ES-I3 (cell line): ENCODE measurements around the gene DDX23.
"Not testable (repeated sequence)": the region's sequence is repeated elsewhere in the genome, so short reads cannot be mapped to it uniquely, and the experiment has no call there.

Experiments used
- H3K36me3 ChIP-seq: 2 replicates; pipeline ENCODE4 v1.6.1; 2013; ENCODE audit warnings: mild to moderate bottlenecking, low read length, control low read depth, moderate library complexity; ENCODE audit not compliant: insufficient read depth
- H3K4me1 ChIP-seq: 2 replicates; pipeline ENCODE4 v1.6.1; 2013; ENCODE audit warnings: mild to moderate bottlenecking, control low read depth, low read length; ENCODE audit not compliant: insufficient read depth
- H3K9ac ChIP-seq: 2 replicates; pipeline ENCODE4 v1.6.1; 2013; ENCODE audit warnings: low read depth, mild to moderate bottlenecking, low read length, moderate library complexity
- H3K9me3 ChIP-seq: 2 replicates; pipeline ENCODE4 v1.6.1; 2013; ENCODE audit warnings: mild to moderate bottlenecking, low read length, moderate library complexity; ENCODE audit not compliant: control insufficient read depth, insufficient read depth

Gene DDX23

GRCh38 chr12:48873534-48873933, 21.6 kb upstream of the DDX23 start:
- H3K4me1 ChIP-seq, H3K9me3 ChIP-seq, H3K36me3 ChIP-seq, H3K9ac ChIP-seq: not testable (repeated sequence)

- Histone ChIP-seq H3K9me3 (no peaks in the 10 kb centered on the region), H3K4me1 (no peaks in the 10 kb centered on the region), H3K36me3 (no peaks in the 10 kb centered on the region), H3K9ac (no peak overlapping the region)
Measured at GRCh38 chr12:48873096-48873495, 21.1 kb upstream of the DDX23 start.

GRCh38 chr12:48869191-48869590, 17.2 kb upstream of the DDX23 start:
- Histone ChIP-seq H3K4me1 (peaks cover 11% of the 10 kb centered on the region), H3K9me3 (no peaks in the 10 kb centered on the region), H3K9ac (no peak overlapping the region), H3K36me3 (no peaks in the 10 kb centered on the region)

GRCh38 chr12:48868451-48868850, 16.5 kb upstream of the DDX23 start:
- peaks cover 18% of the 10 kb centered on the region for H3K4me1 ChIP-seq
- H3K9me3 ChIP-seq = no peaks in the 10 kb centered on the region
- no peak overlapping the region for H3K9ac ChIP-seq
- no peaks in the 10 kb centered on the region for H3K36me3 ChIP-seq

GRCh38 chr12:48866052-48866711, 14.2 kb upstream of the DDX23 start:
- H3K9me3 ChIP-seq = no peaks in the 10 kb centered on the region
- peaks cover 26% of the 10 kb centered on the region for H3K4me1 ChIP-seq
- peak overlapping the region; percentile 9; the same call in 1 of the 2 replicates for H3K9ac ChIP-seq
- no peaks in the 10 kb centered on the region for H3K36me3 ChIP-seq

- H3K36me3 ChIP-seq = no peaks in the 10 kb centered on the region; the same call in 1 of the 2 replicates
- peaks cover 26% of the 10 kb centered on the region for H3K4me1 ChIP-seq
- H3K9me3 ChIP-seq = no peaks in the 10 kb centered on the region
- H3K9ac ChIP-seq = peak within 1 kb of the TSS; percentile 54
Measured at GRCh38 chr12:48865281-48866051, 13.5 kb upstream of the DDX23 start, which contains the start of gene RND1. RND1 (minus strand) TSS chr12:48865870; CDS start chr12:48865767, 103 bp downstream.

- H3K9ac ChIP-seq = no peak overlapping the region
- H3K4me1 ChIP-seq = peaks cover 26% of the 10 kb centered on the region
- H3K36me3 ChIP-seq = no peaks in the 10 kb centered on the region; the same call in 1 of the 2 replicates
Measured at GRCh38 chr12:48863291-48863690, 11.3 kb upstream of the DDX23 start.

GRCh38 chr12:48862760-48863159, 10.8 kb upstream of the DDX23 start:
- Histone ChIP-seq H3K9me3 (no peaks in the 10 kb centered on the region), H3K9ac (no peak overlapping the region), H3K4me1 (peaks cover 26% of the 10 kb centered on the region), H3K36me3 (no peaks in the 10 kb centered on the region; the same call in 1 of the 2 replicates)

More at GRCh38 chr12:48863291-48863690, 11.3 kb upstream of the DDX23 start:
- H3K9me3 ChIP-seq = no peaks in the 10 kb centered on the region

- Histone ChIP-seq H3K9ac (no peak overlapping the region), H3K4me1 (peaks cover 21% of the 10 kb centered on the region), H3K9me3 (no peaks in the 10 kb centered on the region), H3K36me3 (no peaks in the 10 kb centered on the region; the same call in 1 of the 2 replicates)
Measured at GRCh38 chr12:48861111-48861510, 9.1 kb upstream of the DDX23 start.

- peaks cover 20% of the 10 kb centered on the region for H3K4me1 ChIP-seq
- not testable (repeated sequence) for H3K9me3 ChIP-seq, H3K36me3 ChIP-seq, H3K9ac ChIP-seq
Measured at GRCh38 chr12:48860236-48860635, 8.3 kb upstream of the DDX23 start.

GRCh38 chr12:48859607-48860006, 7.6 kb upstream of the DDX23 start:
- no peaks in the 10 kb centered on the region; the same call in 1 of the 2 replicates for H3K36me3 ChIP-seq
- peaks cover 17% of the 10 kb centered on the region for H3K4me1 ChIP-seq
- no peaks in the 10 kb centered on the region for H3K9me3 ChIP-seq
- H3K9ac ChIP-seq = no peak overlapping the region

GRCh38 chr12:48858043-48858442, 6.1 kb upstream of the DDX23 start:
- Histone ChIP-seq H3K4me1 (peaks cover 5% of the 10 kb centered on the region; the same call in 1 of the 2 replicates), H3K9me3 (no peaks in the 10 kb centered on the region), H3K36me3 (no peaks in the 10 kb centered on the region; the same call in 1 of the 2 replicates), H3K9ac (no peak overlapping the region)

GRCh38 chr12:48857278-48857994, 5.5 kb upstream of the DDX23 start:
- peaks cover 6% of the 10 kb centered on the region; the same call in 1 of the 2 replicates for H3K4me1 ChIP-seq
- H3K9me3 ChIP-seq = no peaks in the 10 kb centered on the region
- H3K9ac ChIP-seq = no peak overlapping the region
- no peaks in the 10 kb centered on the region; the same call in 1 of the 2 replicates for H3K36me3 ChIP-seq

- Histone ChIP-seq H3K9ac (no peak overlapping the region), H3K36me3 (no peaks in the 10 kb centered on the region; the same call in 1 of the 2 replicates), H3K4me1 (peaks cover 6% of the 10 kb centered on the region; the same call in 1 of the 2 replicates), H3K9me3 (no peaks in the 10 kb centered on the region)
Measured at GRCh38 chr12:48856379-48856778, 4.4 kb upstream of the DDX23 start.
